ENCODE data around the gene DRD1.

GRCh38 chr5:175493726-175494125 is 49.7 kb upstream of the DRD1 start:
- TF ChIP-seq REST (IDR thresholded peaks at IDR 0.05; ENCODE audit: insufficient replicate concordance, low read depth): no peak
- TF ChIP-seq GABPA (IDR thresholded peaks at IDR 0.05; ENCODE audit: low read depth): no peak
- TF ChIP-seq CTCF (IDR thresholded peaks at IDR 0.05; ENCODE audit: insufficient read depth, low read length): no peak
- TF ChIP-seq POLR2AphosphoS5 (IDR thresholded peaks at IDR 0.05; ENCODE audit: low read depth): no peak

Measured in HL-60 (cell line).